Bronchial epithelial cell (primary cell): Measurements from ENCODE around the gene RAB3GAP1. TPM values are rescaled to one million over a fixed set of nuclear protein-coding genes. Genes with fewer than 3 reads are reported as not detected.

Experiments
- DNase-seq: peaks from one replicate; pipeline ENCODE4 v3.0.0-alpha.2; 2010; ENCODE audit warnings: low read depth
- FAIRE-seq: peaks from 2 replicates; lab custom pipeline; 2011; peaks lifted over from hg19 to GRCh38; lab: Jason Lieb, UNC
- H3K27me3 ChIP-seq: 2 replicates; pipeline ENCODE4 v1.5.1; 2011; ENCODE audit warnings: low read length; ENCODE audit not compliant: control insufficient read depth, insufficient read depth
- H3K36me3 ChIP-seq: 2 replicates; pipeline ENCODE4 v1.5.1; 2011; ENCODE audit warnings: low read length; ENCODE audit not compliant: control insufficient read depth, insufficient read depth
- H3K4me3 ChIP-seq: 2 replicates; pipeline ENCODE4 v1.5.1; 2011; ENCODE audit warnings: mild to moderate bottlenecking, low read depth, low read length, control low read depth
- CTCF ChIP-seq: IDR thresholded peaks from 2 replicates; pipeline ENCODE4 v1.5.1; 2011; ENCODE audit warnings: mild to moderate bottlenecking, moderate library complexity, low read length, control low read depth, inconsistent platforms; ENCODE audit not compliant: insufficient read depth, severe bottlenecking
- total RNA-seq: library from RNA; depleted of rRNA; stranded (reverse); fragments of >200 nt; gene quantifications from 2 replicates; pipeline ENCODE4 v1.2.1, GENCODE V29; 2014

The RAB3GAP1 gene
- total RNA-seq, 1 donor from 2014 or later, result 120 TPM

- DNase-seq (no peak), FAIRE-seq (no peak)
- no peaks in the 10 kb centered on the region for H3K27me3 ChIP-seq
- no peak overlapping the region for H3K4me3 ChIP-seq
- TF ChIP-seq CTCF, result no peak
- H3K36me3 ChIP-seq, result peaks cover 15% of the 10 kb centered on the region
These were observed 100.3 kb downstream of the RAB3GAP1 start for GRCh38 chr2:135152361-135152760.

GRCh38 chr2:135154962-135155361 lies 102.9 kb downstream of the RAB3GAP1 start:
- Histone ChIP-seq H3K27me3 (no peaks in the 10 kb centered on the region), H3K36me3 (peaks cover 16% of the 10 kb centered on the region), H3K4me3 (no peak overlapping the region)
- FAIRE-seq (no peak), DNase-seq (no peak)
- TF ChIP-seq CTCF, result no peak

- Histone ChIP-seq H3K27me3 (no peaks in the 10 kb centered on the region), H3K4me3 (no peak overlapping the region), H3K36me3 (peaks cover 9% of the 10 kb centered on the region)
- DNase-seq (no peak), FAIRE-seq (no peak)
- TF ChIP-seq CTCF, result no peak
These were observed 105.8 kb downstream of the RAB3GAP1 start for GRCh38 chr2:135157856-135158255.

GRCh38 chr2:135159191-135159590 lies 107.1 kb downstream of the RAB3GAP1 start:
- no peak overlapping the region for H3K4me3 ChIP-seq
- no peak for TF ChIP-seq CTCF
- peaks cover 7% of the 10 kb centered on the region for H3K36me3 ChIP-seq
- FAIRE-seq, result no peak
- DNase-seq, result no peak
- no peaks in the 10 kb centered on the region for H3K27me3 ChIP-seq

GRCh38 chr2:135162377-135162776 lies 110.3 kb downstream of the RAB3GAP1 start:
- TF ChIP-seq CTCF, result no peak
- Histone ChIP-seq H3K27me3 (no peaks in the 10 kb centered on the region), H3K36me3 (peaks cover 3% of the 10 kb centered on the region), H3K4me3 (no peak overlapping the region)
- DNase-seq (peak; percentile 55), FAIRE-seq (no peak)

- TF ChIP-seq CTCF, result no peak
- FAIRE-seq, result no peak
- Histone ChIP-seq H3K27me3 (no peaks in the 10 kb centered on the region), H3K36me3 (peaks cover 5% of the 10 kb centered on the region), H3K4me3 (no peak overlapping the region)
- no peak for DNase-seq
These were observed 110.7 kb downstream of the RAB3GAP1 start for GRCh38 chr2:135162786-135163185.
